SK-N-SH treated with all-trans-retinoic acid at 6 μM for 48 hours (cell line): Measurements from ENCODE around the gene GALM.

ENCODE experiments used
- SNAI2 ChIP-seq: fragments of 250-450 bp; sonication (Bioruptor Pico); IDR thresholded peaks from 2 replicates; pipeline ENCODE4 v1.5.0; 2020; ENCODE audit warnings: mild to moderate bottlenecking, moderate library complexity
- TCF4 ChIP-seq: fragments of 250-450 bp; sonication (Bioruptor Pico); IDR thresholded peaks from 2 replicates; pipeline ENCODE4 v1.8.0; 2021; ENCODE audit warnings: mild to moderate bottlenecking, moderate library complexity, borderline replicate concordance
- ZFP3 ChIP-seq: fragments of 250-450 bp; sonication (Bioruptor Pico); IDR thresholded peaks from 2 replicates; pipeline ENCODE4 v1.5.0; 2020; ENCODE audit warnings: mild to moderate bottlenecking, moderate library complexity
- ZNF565 ChIP-seq: fragments of 450-650 bp; formaldehyde crosslinking; conservative IDR thresholded peaks from 2 replicates; pipeline ENCODE4 v1.5.0; 2020; ENCODE audit warnings: low read depth, mild to moderate bottlenecking, moderate library complexity
- ZNF8 ChIP-seq: fragments of 450-650 bp; formaldehyde crosslinking; IDR thresholded peaks from 2 replicates; pipeline ENCODE4 v1.5.0; 2020; ENCODE audit warnings: mild to moderate bottlenecking, moderate library complexity

DNA sequence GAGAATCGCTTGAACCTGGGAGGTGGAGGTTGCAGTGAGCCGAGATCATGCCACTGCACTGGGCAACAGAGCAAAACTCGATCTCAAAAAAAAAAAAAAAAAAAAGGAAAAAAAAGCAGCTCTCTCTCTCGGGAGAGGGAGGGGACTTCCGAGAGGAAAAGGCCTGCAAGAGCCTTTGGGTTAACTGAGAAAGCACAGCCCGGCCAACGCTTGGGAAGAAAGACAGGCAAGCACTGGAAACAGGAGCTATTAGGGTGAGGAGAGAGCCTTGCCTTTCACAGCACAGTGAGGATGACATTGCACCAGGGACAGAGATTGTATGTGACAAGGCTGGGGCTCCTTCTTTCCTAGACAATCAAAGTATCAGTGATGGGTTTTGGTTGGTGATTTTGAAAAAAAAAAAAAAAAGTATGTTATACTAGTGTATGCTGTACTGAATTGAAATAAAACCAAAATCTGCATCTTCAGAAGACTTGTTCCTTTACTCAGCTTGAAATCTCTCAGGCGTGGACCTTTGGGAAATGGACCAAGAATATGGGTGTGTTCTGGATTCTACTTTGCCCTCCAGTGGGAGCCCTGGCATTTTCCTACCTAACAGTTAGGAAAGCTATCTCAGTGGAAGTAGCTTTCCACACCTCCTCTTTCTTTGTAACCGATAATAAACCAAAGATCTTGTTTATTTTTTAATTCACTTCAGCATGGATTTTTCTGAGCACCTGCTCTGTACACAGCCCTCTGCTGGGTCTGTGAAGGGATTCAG lies 68.6 kb downstream of the GALM start:
- TF ChIP-seq SNAI2 (CRISPR knock-in tag) (no peak), ZNF8 (CRISPR knock-in tag) (no peak), TCF4 (CRISPR knock-in tag) (no peak), ZFP3 (CRISPR knock-in tag) (no peak), ZNF565 (CRISPR knock-in tag) (no peak)
